Fibroblast of skin of back (primary cell): Measurements from ENCODE around the gene COMMD2.

Experiments used
- DNase-seq: peaks from one replicate; pipeline ENCODE4 v3.0.0-alpha.2; 2013

The COMMD2 gene

DNA sequence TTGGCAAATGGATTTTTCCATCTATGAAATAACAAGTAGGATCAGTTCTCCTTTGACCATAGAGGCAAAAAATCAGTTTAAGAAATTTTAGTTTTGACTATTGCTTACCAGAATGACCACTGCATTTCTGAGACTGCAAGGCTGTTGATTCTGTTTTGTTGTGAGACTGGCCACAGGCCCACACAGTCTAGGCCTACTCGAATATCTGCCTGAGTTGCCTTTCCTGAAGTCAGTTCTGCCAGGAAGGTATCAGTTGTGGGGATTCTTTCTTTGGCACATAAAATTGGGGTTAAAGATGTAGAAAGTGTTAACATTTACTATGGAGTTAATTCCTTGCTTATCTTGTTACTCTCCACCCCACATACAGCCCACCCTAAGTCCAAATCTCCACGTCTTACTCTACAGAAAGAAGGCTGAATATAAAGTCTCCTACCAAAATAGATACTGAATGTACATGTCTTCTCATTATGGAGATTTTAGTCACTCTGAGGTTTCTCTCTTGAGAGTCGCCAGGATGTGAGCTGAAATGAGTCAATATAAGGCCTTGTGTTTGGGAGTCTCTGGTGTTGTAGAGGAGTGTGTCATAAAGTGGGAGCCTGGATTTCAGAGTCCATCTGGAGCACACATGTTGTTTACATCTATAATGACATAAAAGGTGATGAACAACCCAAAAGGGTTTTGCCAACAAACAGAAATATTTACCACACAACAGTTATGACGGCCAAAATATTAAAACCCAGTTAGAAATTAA is 49.4 kb downstream of the COMMD2 start:
- peak; percentile 92 for DNase-seq

DNA sequence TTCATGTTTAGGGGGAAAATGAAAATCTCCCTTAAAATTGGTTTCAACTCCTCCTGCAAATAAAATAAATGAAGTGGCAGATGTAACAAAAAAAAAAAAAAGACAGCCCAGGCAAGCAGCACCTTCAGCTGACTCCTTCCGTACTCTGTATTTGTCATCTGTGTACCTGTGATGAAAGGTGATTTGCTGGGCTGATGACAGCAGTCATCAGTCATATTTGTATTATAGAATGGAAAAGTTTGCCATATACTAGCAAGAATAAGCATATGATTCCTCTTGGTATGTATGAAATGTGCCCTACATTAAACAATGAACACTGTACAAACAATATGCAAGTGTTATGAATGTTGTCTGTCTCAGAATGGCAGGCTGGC is 50.3 kb downstream of the COMMD2 start:
- DNase-seq: peak; percentile 44

DNA sequence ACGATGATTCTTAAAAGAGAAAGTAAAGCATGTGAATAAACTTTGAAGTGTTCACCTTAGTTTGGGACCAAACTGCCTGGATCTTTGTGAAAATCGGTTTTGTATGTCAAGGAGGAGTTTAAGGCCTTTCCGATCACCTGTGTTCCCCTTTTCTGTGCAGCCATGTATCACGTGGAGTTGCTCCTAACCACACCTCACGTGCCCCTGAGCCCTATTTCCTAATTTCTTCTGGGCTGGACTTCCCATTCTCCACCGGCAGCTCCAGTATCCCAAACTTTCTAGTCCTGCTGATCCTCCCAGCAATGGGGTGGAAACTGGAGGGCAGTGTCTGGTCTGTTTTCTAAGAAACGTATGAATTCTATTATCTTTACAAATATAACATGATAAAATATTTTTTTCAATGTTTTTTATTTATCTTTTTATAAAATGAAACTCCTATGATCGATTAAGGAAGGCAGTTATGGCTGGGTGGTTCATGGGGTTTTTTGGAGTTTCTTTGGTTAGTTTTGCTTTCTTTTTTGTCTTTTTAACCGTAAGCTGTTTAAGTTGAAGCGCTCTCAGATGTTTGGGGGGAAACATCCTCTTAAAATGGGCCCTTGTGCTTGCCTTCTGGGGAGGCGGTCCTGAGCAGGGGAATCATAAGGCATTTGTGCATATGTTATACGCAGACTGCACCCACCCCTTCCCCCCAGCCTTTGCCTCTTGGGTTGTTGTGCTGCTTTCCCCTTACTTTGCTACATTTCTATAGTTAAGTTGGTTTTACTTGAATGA is 50.9 kb downstream of the COMMD2 start:
- peak; percentile 11 for DNase-seq
